GM20000 (cell line): ENCODE measurements around the gene LMNTD1.
"Not testable (repeated sequence)": the region's sequence is repeated elsewhere in the genome, so short reads cannot be mapped to it uniquely, and the experiment has no call there.

Experiments
- DNase-seq: peaks from one replicate; pipeline ENCODE4 v3.0.0; 2012; ENCODE audit warnings: low spot score
- TF ChIP-seq, protein P1 (sequence below): IDR thresholded peaks from 2 replicates; pipeline ENCODE4 v1.5.1; 2012; ENCODE audit warnings: mild to moderate bottlenecking, control low read depth; ENCODE audit errors: extremely low read depth, missing control alignments

LMNTD1 gene

DNA sequence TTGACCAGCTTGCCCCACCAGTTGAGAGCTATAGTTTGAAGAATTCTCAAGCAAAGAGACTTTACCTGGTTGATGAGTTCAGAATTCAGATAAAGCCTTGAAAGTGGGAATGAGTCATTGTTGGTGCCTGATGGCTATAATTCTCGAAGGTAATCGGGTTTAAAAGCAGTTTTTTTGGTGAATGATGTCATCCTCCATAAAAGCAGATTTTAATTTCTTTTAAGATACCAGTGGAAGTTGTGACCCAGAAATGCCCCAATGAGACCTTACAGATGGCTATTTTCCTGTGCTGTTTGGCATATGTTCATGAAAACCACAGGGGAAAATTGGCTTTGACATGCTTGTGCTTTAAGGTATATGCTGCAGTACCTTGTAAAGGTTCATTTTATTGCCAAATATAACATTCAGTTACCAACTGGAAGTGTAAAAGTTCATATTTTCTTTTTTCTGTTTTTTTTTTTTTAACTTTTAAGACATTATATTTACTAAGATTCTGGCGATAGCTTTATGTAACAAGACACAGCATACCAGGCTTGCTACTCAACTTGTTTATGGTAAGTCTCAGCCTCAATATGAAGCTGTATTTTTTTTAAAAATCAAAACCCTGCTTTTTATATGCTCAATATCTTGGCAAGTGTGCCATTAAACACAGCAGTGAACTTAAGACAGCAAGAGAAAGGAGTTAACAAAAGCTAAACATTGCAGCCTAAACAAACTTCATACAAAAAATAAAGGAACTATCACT, 119.3 kb downstream of the LMNTD1 start:
- DNase-seq: no peak
- TF ChIP-seq, protein P1, sequence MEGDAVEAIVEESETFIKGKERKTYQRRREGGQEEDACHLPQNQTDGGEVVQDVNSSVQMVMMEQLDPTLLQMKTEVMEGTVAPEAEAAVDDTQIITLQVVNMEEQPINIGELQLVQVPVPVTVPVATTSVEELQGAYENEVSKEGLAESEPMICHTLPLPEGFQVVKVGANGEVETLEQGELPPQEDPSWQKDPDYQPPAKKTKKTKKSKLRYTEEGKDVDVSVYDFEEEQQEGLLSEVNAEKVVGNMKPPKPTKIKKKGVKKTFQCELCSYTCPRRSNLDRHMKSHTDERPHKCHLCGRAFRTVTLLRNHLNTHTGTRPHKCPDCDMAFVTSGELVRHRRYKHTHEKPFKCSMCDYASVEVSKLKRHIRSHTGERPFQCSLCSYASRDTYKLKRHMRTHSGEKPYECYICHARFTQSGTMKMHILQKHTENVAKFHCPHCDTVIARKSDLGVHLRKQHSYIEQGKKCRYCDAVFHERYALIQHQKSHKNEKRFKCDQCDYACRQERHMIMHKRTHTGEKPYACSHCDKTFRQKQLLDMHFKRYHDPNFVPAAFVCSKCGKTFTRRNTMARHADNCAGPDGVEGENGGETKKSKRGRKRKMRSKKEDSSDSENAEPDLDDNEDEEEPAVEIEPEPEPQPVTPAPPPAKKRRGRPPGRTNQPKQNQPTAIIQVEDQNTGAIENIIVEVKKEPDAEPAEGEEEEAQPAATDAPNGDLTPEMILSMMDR: no peak

DNA sequence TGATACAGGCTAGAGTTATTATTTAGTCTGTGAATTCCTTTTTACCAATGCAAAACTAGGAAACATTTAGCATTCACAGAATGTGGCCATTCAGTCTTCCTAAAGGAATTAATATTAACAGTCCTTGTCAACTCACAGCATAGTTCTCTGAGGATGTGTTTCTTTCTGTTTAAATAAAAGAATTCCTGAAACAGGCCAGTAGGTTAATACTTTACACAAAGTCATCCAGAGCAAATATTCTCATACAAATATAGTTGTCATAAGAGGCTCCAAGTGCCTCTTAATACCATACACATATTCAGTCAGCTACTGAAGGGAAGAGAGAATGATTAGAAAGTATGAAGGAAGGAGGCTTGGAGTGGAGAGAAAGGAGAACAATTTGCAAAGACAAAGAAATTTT, 120.1 kb downstream of the LMNTD1 start:
- TF ChIP-seq, protein P1: no peak
- no peak for DNase-seq

DNA sequence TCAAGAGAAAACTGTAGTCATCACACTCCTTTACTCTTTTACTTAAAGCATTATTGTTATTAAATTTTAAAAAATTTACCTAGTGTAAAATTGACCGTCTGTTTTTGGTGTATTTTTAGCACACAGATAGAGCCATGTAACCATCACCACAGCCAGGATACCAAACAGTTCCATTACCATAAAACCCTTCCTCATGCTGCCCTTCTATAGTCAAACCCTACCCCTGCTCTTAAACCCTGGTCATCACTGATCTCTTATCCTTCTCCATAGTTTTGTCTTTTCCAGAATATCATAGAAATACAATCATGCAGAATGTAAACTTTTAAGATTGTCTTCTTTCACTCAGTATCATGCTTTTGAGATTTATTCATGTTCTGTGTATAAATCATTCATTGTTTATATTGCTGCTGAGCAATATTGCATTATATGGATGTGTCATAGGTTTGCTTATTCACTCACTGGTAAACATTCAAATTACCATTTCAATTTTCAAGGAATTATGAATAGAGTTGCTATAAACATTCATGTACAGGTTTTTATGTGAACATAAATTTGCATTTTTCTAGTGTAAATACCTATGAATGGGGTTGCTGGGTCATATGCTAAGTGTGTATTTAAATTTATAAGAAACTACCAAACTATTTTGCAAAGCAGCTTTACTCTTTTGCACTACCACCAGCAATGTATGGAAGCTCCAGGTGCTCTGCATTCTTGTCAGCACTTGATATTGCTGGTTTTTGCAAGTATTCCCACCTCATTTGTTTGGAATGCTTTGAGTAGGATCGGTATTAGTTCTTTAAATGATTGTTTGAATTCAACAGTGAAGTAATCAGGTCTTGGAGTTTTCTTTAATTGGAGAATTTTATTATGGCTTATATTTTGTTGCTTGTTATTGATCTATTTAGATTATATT, 125.5 kb downstream of the LMNTD1 start:
- DNase-seq: no peak
- TF ChIP-seq, protein P1: no peak

DNA sequence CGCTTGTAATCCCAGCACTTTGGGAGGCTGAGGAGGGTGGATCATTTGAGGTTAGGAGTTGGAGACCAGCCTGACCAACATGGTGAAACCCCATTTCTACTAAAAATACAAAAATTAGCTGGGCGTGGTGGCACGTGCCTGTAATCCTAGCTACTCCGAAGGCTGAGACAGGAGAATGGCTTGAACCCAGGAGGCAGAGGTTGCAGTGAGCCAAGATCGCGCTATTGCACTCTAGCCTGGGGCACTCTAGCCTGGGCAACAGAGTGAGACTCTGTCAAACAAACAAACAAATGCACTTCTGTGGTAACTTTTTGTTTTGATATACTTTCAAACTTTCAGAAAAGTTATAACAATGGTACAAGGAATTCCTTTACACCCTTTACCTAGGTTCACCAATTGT, 126.3 kb downstream of the LMNTD1 start:
- DNase-seq: not testable (repeated sequence)
